ENCODE results near the gene PAX6.
"Not testable (repeated sequence)": the region's sequence is repeated elsewhere in the genome, so short reads cannot be mapped to it uniquely, and the experiment has no call there.

PAX6 gene

DNA sequence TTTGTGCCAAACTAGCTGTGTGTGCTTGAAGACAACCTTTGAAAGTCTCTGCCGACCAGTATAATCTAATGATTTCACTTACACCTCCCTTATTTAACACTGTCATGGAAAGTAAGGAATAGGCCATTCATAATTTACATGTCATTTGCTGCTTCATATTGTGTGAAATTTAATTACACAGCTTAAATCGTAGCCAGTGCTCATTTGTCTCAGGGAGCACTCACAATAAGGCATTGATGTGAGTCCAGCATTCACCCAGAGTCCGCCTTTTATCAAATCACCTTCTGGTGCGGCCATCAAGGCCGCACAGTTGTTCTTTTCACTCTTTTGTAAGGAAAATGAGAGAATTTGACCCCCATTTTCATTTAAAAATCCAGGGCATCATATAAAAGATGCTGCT is 46.9 kb downstream of the PAX6 start:
- H3K27ac ChIP-seq, result no peak overlapping the region
- in situ Hi-C loops (cut with HindIII; ENCODE audit: low pct_ligation_motif_present, low sequenced_read_pairs), result no loop called here

GRCh38 chr11:31763296-31763695 is 47.8 kb downstream of the PAX6 start:
- no peak for DNase-seq
- Histone ChIP-seq H3K27ac (no peak overlapping the region), H3K36me3 (replicated peaks) (no peaks in the 10 kb centered on the region), H3K4me3 (ENCODE audit: low read depth, low read length) (no peak overlapping the region), H3K27me3 (replicated peaks) (no peaks in the 10 kb centered on the region)
- no peak for TF ChIP-seq CTCF (IDR thresholded peaks at IDR 0.05; ENCODE audit: low read depth, low read length, missing control alignments)
- in situ Hi-C loops (cut with HindIII; ENCODE audit: low pct_ligation_motif_present, low sequenced_read_pairs), result no loop called here

More for the DNA sequence above, 46.9 kb downstream of the PAX6 start:
- H3K27me3 ChIP-seq (replicated peaks), result no peaks in the 10 kb centered on the region
- no peaks in the 10 kb centered on the region for H3K36me3 ChIP-seq (replicated peaks)
- no peak for TF ChIP-seq CTCF (IDR thresholded peaks at IDR 0.05; ENCODE audit: low read depth, low read length, missing control alignments)
- H3K4me3 ChIP-seq (ENCODE audit: low read depth, low read length), result no peak overlapping the region
- DNase-seq, result no peak

- DNase-seq, result no peak
- Histone ChIP-seq H3K27ac (no peak overlapping the region), H3K36me3 (replicated peaks) (no peaks in the 10 kb centered on the region), H3K27me3 (replicated peaks) (no peaks in the 10 kb centered on the region), H3K4me3 (ENCODE audit: low read depth, low read length) (no peak overlapping the region)
- no peak for TF ChIP-seq CTCF (IDR thresholded peaks at IDR 0.05; ENCODE audit: low read depth, low read length, missing control alignments)
- in situ Hi-C loops (cut with HindIII; ENCODE audit: low pct_ligation_motif_present, low sequenced_read_pairs), result no loop called here
Measured at GRCh38 chr11:31761636-31762035, 49.5 kb downstream of the PAX6 start.

- DNase-seq, result no peak
- H3K27me3 ChIP-seq (replicated peaks), result no peaks in the 10 kb centered on the region
- no peak overlapping the region for H3K4me3 ChIP-seq (ENCODE audit: low read depth, low read length)
- H3K27ac ChIP-seq, result no peak overlapping the region
- no peak for TF ChIP-seq CTCF (IDR thresholded peaks at IDR 0.05; ENCODE audit: low read depth, low read length, missing control alignments)
- no peaks in the 10 kb centered on the region for H3K36me3 ChIP-seq (replicated peaks)
- in situ Hi-C loops (cut with HindIII; ENCODE audit: low pct_ligation_motif_present, low sequenced_read_pairs), result no loop called here
Measured at GRCh38 chr11:31757260-31757835, 53.8 kb downstream of the PAX6 start.

GRCh38 chr11:31747581-31747980 is 63.5 kb downstream of the PAX6 start:
- Histone ChIP-seq H3K27ac (no peak overlapping the region), H3K27me3 (replicated peaks) (no peaks in the 10 kb centered on the region), H3K36me3 (replicated peaks) (no peaks in the 10 kb centered on the region), H3K4me3 (ENCODE audit: low read depth, low read length) (no peak overlapping the region)
- no peak for DNase-seq
- in situ Hi-C loops (cut with HindIII; ENCODE audit: low pct_ligation_motif_present, low sequenced_read_pairs), result no loop called here
- no peak for TF ChIP-seq CTCF (IDR thresholded peaks at IDR 0.05; ENCODE audit: low read depth, low read length, missing control alignments)

DNA sequence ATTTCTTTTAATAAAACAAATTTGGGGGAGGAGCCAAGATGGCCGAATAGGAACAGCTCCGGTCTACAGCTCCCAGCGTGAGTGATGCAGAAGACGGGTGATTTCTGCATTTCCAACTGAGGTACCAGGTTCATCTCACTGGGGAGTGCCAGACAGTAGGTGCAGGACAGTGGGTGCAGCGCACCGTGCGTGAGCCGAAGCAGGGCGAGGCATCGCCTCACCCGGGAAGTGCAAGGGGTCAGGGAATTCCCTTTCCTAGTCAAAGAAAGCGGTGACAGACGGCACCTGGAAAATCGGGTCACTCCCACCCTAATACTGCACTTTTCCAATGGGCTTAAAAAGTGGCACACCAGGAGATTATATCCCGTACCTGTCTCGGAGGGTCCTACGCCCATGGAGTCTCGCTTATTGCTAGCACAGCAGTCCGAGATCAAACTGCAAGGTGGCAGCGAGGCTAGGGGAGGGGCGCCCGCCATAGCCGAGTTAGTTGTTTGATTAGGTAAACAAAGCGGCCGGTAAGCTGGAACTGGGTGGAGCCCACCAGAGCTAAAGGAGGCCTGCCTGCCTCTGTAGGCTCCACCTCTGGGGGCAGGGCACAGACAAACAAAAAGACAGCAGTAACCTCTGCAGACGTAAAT is 70.3 kb downstream of the PAX6 start:
- H3K27ac ChIP-seq; H3K36me3 ChIP-seq (replicated peaks); in situ Hi-C loops (cut with HindIII; ENCODE audit: low pct_ligation_motif_present, low sequenced_read_pairs); H3K4me3 ChIP-seq (ENCODE audit: low read depth, low read length); DNase-seq; H3K27me3 ChIP-seq (replicated peaks): not testable (repeated sequence)

All from brain microvascular endothelial cell (primary cell).